Natural killer cell (primary cell): ENCODE data around the gene NRP2. TPM values are rescaled to one million over a fixed set of nuclear protein-coding genes. Genes with fewer than 3 reads are reported as not detected.

Experiments
- ATAC-seq, 3 donors: fragments of 150-1000 bp in 2 of 3; fragments of 200-7000 bp in 1 of 3; cut with Tn5 transposase; 1 replicate in 1 of 3; 2 replicates in 2 of 3; pipeline ENCODE4 v1.10.0; 2021; ENCODE audit warnings: mild to moderate bottlenecking in 2 of 3, moderate library complexity in 2 of 3
- DNase-seq, 2 donors: peaks; one replicate each; pipeline versions ENCODE4 v3.0.0 to v3.0.0-alpha.2; 2013 to 2021; ENCODE audit warnings: mixed read lengths in 1 of 2
- H3K27ac ChIP-seq: one replicate; pipeline ENCODE4 v1.5.1; 2013; ENCODE audit warnings: mild to moderate bottlenecking, low read length
- H3K27me3 ChIP-seq: one replicate; pipeline ENCODE4 v1.6.1; 2013; ENCODE audit warnings: low read length; ENCODE audit not compliant: control insufficient read depth, insufficient read depth
- H3K36me3 ChIP-seq: one replicate; pipeline ENCODE4 v1.6.1; 2013; ENCODE audit warnings: low read length; ENCODE audit not compliant: control insufficient read depth, insufficient read depth
- H3K4me1 ChIP-seq: one replicate; pipeline ENCODE4 v1.6.1; 2013; ENCODE audit warnings: low read length; ENCODE audit not compliant: control insufficient read depth, insufficient read depth
- H3K4me3 ChIP-seq: one replicate; pipeline ENCODE4 v1.5.1; 2013; ENCODE audit warnings: low read length
- H3K9me3 ChIP-seq: one replicate; pipeline ENCODE4 v1.6.1; 2013; ENCODE audit warnings: low read length; ENCODE audit not compliant: control insufficient read depth, insufficient read depth
- H3K27ac Mint-ChIP-seq, 2 donors: one replicate each; pipeline ENCODE4 v1.8.0; 2022; ENCODE audit warnings: mild to moderate bottlenecking in 2 of 2, mixed read lengths in 2 of 2, moderate library complexity in 1 of 2
- H3K27me3 Mint-ChIP-seq, 2 donors: one replicate each; pipeline ENCODE4 v1.8.0; 2022; ENCODE audit warnings: low read depth in 2 of 2, mixed read lengths in 2 of 2
- H3K36me3 Mint-ChIP-seq: one replicate; pipeline ENCODE4 v1.8.0; 2022; ENCODE audit warnings: mixed read lengths
- H3K4me1 Mint-ChIP-seq, 2 donors: one replicate each; pipeline ENCODE4 v1.8.0; 2022; ENCODE audit warnings: mixed read lengths in 2 of 2
- H3K4me3 Mint-ChIP-seq: one replicate; pipeline ENCODE4 v1.8.0; 2022; ENCODE audit warnings: mild to moderate bottlenecking, moderate library complexity, mixed read lengths
- H3K9me3 Mint-ChIP-seq, 2 donors: one replicate each; pipeline ENCODE4 v1.8.0; 2022; ENCODE audit warnings: mixed read lengths in 2 of 2
- CTCF ChIP-seq: fragments of 200-600 bp; IDR thresholded peaks from one replicate; pipeline ENCODE4 v1.8.0; 2022; ENCODE audit warnings: antibody characterized with exemption
- WGBS: methylation state at CpG from one replicate; pipeline ENCODE4 v1.1.7; 2013; ENCODE audit warnings: missing lambda C conversion rate; ENCODE audit not compliant: insufficient coverage; 5-methylcytosine and 5-hydroxymethylcytosine counted together
- intact Hi-C: fragments of 100-400 bp; cut with micrococcal nuclease; formaldehyde crosslinking; loops from one replicate; pipeline ENCODE4 v1.14.2; 2022
- total RNA-seq, 4 donors: library from RNA; stranded (reverse); fragments of 120-200 nt in 1 of 4; gene quantifications; one replicate each; pipeline versions ENCODE4 v1.2.3 to v1.2.4, GENCODE V29; 2013 to 2022

Gene NRP2
- total RNA-seq, 3 donors from 2014 or later (not counting 1 experiment from before 2014, with no cell fraction given): 0.40 TPM; not detected in 2

GRCh38 chr2:205814039-205814364 is 131.7 kb downstream of the NRP2 start:
- Mint-ChIP-seq H3K36me3 (no peaks in the 10 kb centered on the region), H3K9me3 (no peaks in the 10 kb centered on the region), H3K27ac (no peak overlapping the region), H3K4me3 (no peak overlapping the region), H3K27me3 (peaks cover 0 to 11% of the 10 kb centered on the region in 2 donors), H3K4me1 (no peaks in the 10 kb centered on the region)
- Histone ChIP-seq H3K9me3 (no peaks in the 10 kb centered on the region), H3K4me1 (no peaks in the 10 kb centered on the region), H3K4me3 (no peak overlapping the region), H3K27me3 (peaks cover 2% of the 10 kb centered on the region), H3K27ac (no peak overlapping the region), H3K36me3 (no peaks in the 10 kb centered on the region)
- intact Hi-C loops: no loop called here
- ATAC-seq (no peak), DNase-seq (no peak)
- TF ChIP-seq CTCF: no peak
- WGBS: 50% methylated on average over 1 of the region's 1 CpG

GRCh38 chr2:205815673-205816072 is 133.4 kb downstream of the NRP2 start:
- ATAC-seq (no peak), DNase-seq (no peak)
- Mint-ChIP-seq H3K4me3 (no peak overlapping the region), H3K9me3 (no peaks in the 10 kb centered on the region), H3K27ac (no peak overlapping the region), H3K36me3 (no peaks in the 10 kb centered on the region), H3K4me1 (no peaks in the 10 kb centered on the region), H3K27me3 (peaks cover 4 to 14% of the 10 kb centered on the region in 2 donors)
- Histone ChIP-seq H3K9me3 (no peaks in the 10 kb centered on the region), H3K27ac (no peak overlapping the region), H3K27me3 (peaks cover 2% of the 10 kb centered on the region), H3K36me3 (no peaks in the 10 kb centered on the region), H3K4me1 (no peaks in the 10 kb centered on the region), H3K4me3 (no peak overlapping the region)
- WGBS: 86% methylated on average over 3 of the region's 3 CpGs
- intact Hi-C loops: no loop called here
- TF ChIP-seq CTCF: no peak

- Histone ChIP-seq H3K27me3 (peaks cover 2% of the 10 kb centered on the region), H3K27ac (no peak overlapping the region), H3K36me3 (no peaks in the 10 kb centered on the region), H3K4me1 (no peaks in the 10 kb centered on the region), H3K9me3 (no peaks in the 10 kb centered on the region), H3K4me3 (no peak overlapping the region)
- no peak overlapping the region for H3K27ac Mint-ChIP-seq
- no peak overlapping the region for H3K4me3 Mint-ChIP-seq
- H3K4me1 Mint-ChIP-seq: no peaks in the 10 kb centered on the region
- no peaks in the 10 kb centered on the region for H3K36me3 Mint-ChIP-seq
- DNase-seq (no peak), ATAC-seq (no peak)
- H3K27me3 Mint-ChIP-seq: peaks cover 9 to 14% of the 10 kb centered on the region in 2 donors
- no peak for TF ChIP-seq CTCF
- intact Hi-C loops: no loop called here
- no peaks in the 10 kb centered on the region for H3K9me3 Mint-ChIP-seq
Measured at GRCh38 chr2:205816268-205816667, 134.0 kb downstream of the NRP2 start.

- no peak overlapping the region for H3K4me3 Mint-ChIP-seq
- no peaks in the 10 kb centered on the region for H3K36me3 Mint-ChIP-seq
- H3K27ac Mint-ChIP-seq: no peak overlapping the region
- no peak for ATAC-seq
- H3K27me3 ChIP-seq: no peaks in the 10 kb centered on the region
- DNase-seq: no peak
- no peak for TF ChIP-seq CTCF
- no peak overlapping the region for H3K4me3 ChIP-seq
- H3K4me1 ChIP-seq: no peaks in the 10 kb centered on the region
- H3K9me3 ChIP-seq: no peaks in the 10 kb centered on the region
- peaks cover 0 to 3% of the 10 kb centered on the region in 2 donors for H3K9me3 Mint-ChIP-seq
- no peaks in the 10 kb centered on the region for H3K36me3 ChIP-seq
- intact Hi-C loops: no loop called here
- 100% methylated on average over 1 of the region's 2 CpGs for WGBS
- H3K27ac ChIP-seq: no peak overlapping the region
- peaks cover 0 to 3% of the 10 kb centered on the region in 2 donors for H3K4me1 Mint-ChIP-seq
- peaks cover 13 to 14% of the 10 kb centered on the region in 2 donors for H3K27me3 Mint-ChIP-seq
Measured at GRCh38 chr2:205822579-205822978, 140.3 kb downstream of the NRP2 start.
